Astrocyte of the cerebellum (primary cell): ENCODE results near the gene ZNF516.

Experiments
- DNase-seq: peaks from one replicate; pipeline ENCODE4 v3.0.0-alpha.2; 2011; ENCODE audit warnings: low read depth
- H3K4me3 ChIP-seq: 2 replicates; pipeline ENCODE4 v1.5.1; 2011; ENCODE audit warnings: mild to moderate bottlenecking, low read depth, low read length, moderate library complexity
- CTCF ChIP-seq: IDR thresholded peaks from 2 replicates; pipeline ENCODE4 v1.5.1; 2012; ENCODE audit warnings: low read length, low read depth, moderate library complexity, mild to moderate bottlenecking; ENCODE audit errors: missing control alignments
- in situ Hi-C: cut with HindIII; loops from 2 replicates; pipeline ENCODE4 v1.10.0; 2017; ENCODE audit warnings: low sequenced_read_pairs

Gene ZNF516

GRCh38 chr18:76453057-76453561, 41.9 kb downstream of the ZNF516 start:
- TF ChIP-seq CTCF = no peak
- in situ Hi-C loops = no loop called here
- no peak overlapping the region for H3K4me3 ChIP-seq
- no peak for DNase-seq

GRCh38 chr18:76452357-76452756, 42.7 kb downstream of the ZNF516 start:
- TF ChIP-seq CTCF = no peak
- no peak for DNase-seq
- in situ Hi-C loops = no loop called here
- H3K4me3 ChIP-seq = peak overlapping the region; percentile 34

GRCh38 chr18:76451396-76452331, 43.4 kb downstream of the ZNF516 start:
- peak overlapping the region; percentile 34 for H3K4me3 ChIP-seq
- peak; percentile 11 for TF ChIP-seq CTCF
- no peak for DNase-seq
- in situ Hi-C loops = no loop called here

GRCh38 chr18:76450452-76451395, 44.3 kb downstream of the ZNF516 start:
- TF ChIP-seq CTCF = no peak
- peak; percentile 47 for DNase-seq
- H3K4me3 ChIP-seq = peak overlapping the region; percentile 34
- in situ Hi-C loops = no loop called here

- no peak overlapping the region for H3K4me3 ChIP-seq
- in situ Hi-C loops = no loop called here
- DNase-seq = no peak
- TF ChIP-seq CTCF = no peak
Measured at GRCh38 chr18:76449111-76449453, 46.0 kb downstream of the ZNF516 start.
